Ascending aorta (tissue), 2 donors: ENCODE results near the gene TPSG1. TPM values are rescaled to one million over a fixed set of nuclear protein-coding genes. Genes with fewer than 3 reads are reported as not detected.
A peak's percentile ranks its signal among the peaks of the same experiment; 100 is the strongest.

Experiments used
- DNase-seq, 2 donors: peaks; one replicate each; pipeline ENCODE4 v3.0.0-alpha.2; 2019; ENCODE audit warnings: low spot score in 2 of 2
- H3K27ac ChIP-seq, 2 donors: fragments of 200-600 bp; sonication (generic); one replicate each; pipeline ENCODE4 v1.5.1; 2016 to 2017; ENCODE audit warnings: mild to moderate bottlenecking in 1 of 2
- H3K27me3 ChIP-seq: fragments of 200-600 bp; sonication (generic); one replicate; pipeline ENCODE4 v1.5.1; 2017
- H3K36me3 ChIP-seq, 2 donors: fragments of 200-600 bp; sonication (generic); one replicate each; pipeline ENCODE4 v1.5.1; 2016
- H3K4me1 ChIP-seq, 2 donors: fragments of 200-600 bp; sonication (generic); one replicate each; pipeline ENCODE4 v1.5.1; 2016 to 2017; ENCODE audit warnings: mild to moderate bottlenecking in 1 of 2
- H3K4me3 ChIP-seq, 2 donors: fragments of 200-600 bp; sonication (generic); one replicate each; pipeline ENCODE4 v1.5.1; 2016 to 2017; ENCODE audit warnings: mild to moderate bottlenecking in 1 of 2
- H3K9me3 ChIP-seq, 2 donors: fragments of 200-600 bp; sonication (generic); one replicate each; pipeline ENCODE4 v1.5.1; 2016
- CTCF ChIP-seq, 3 experiments: fragments of 200-600 bp in 2 of 3; fragments of 450-650 bp in 1 of 3; sonication (generic) in 2 of 3; IDR thresholded peaks; one replicate each; pipeline ENCODE4 v1.5.1; 2016 to 2019; ENCODE audit warnings: antibody characterized with exemption in 3 of 3, mild to moderate bottlenecking in 1 of 3, moderate library complexity in 1 of 3
- intact Hi-C: fragments of 100-400 bp; cut with DNase I; formaldehyde crosslinking; loops from one replicate; pipeline ENCODE4 v1.15.1; 2023
- total RNA-seq: library from RNA; depleted of rRNA; stranded (reverse); fragments of >200 nt; gene quantifications from one replicate; pipeline ENCODE4 v1.1.0, GENCODE V29; 2016

Gene TPSG1
- total RNA-seq, 1 donor from 2014 or later = not detected

GRCh38 chr16:1182950-1183907 lies 41.8 kb downstream of the TPSG1 start:
- Histone ChIP-seq H3K9me3 (no peaks in the 10 kb centered on the region), H3K27ac (peak overlapping the region; percentile 68 to 91), H3K36me3 (no peaks in the 10 kb centered on the region), H3K4me3 (peak overlapping the region in 1 of 2 donors; percentile 35), H3K27me3 (no peaks in the 10 kb centered on the region), H3K4me1 (peaks cover 19 to 32% of the 10 kb centered on the region in 2 donors)
- intact Hi-C loops = loop anchor here (2.0 to 5.0 kb wide), 2 partner anchors 24 to 211 kb away; partner anchors contain the start of gene LMF1
- DNase-seq = no peak
- TF ChIP-seq CTCF (IDR thresholded peaks at IDR 0.05) = no peak

GRCh38 chr16:1182316-1182671 lies 42.8 kb downstream of the TPSG1 start:
- peaks cover 19 to 32% of the 10 kb centered on the region in 2 donors for H3K4me1 ChIP-seq
- peak overlapping the region; percentile 83 to 91 for H3K27ac ChIP-seq
- no peaks in the 10 kb centered on the region for H3K27me3 ChIP-seq
- H3K9me3 ChIP-seq = no peaks in the 10 kb centered on the region
- H3K4me3 ChIP-seq = peak overlapping the region; percentile 6 to 35
- DNase-seq = peak; percentile 70 to 92
- no peak for TF ChIP-seq CTCF (IDR thresholded peaks at IDR 0.05)
- no peaks in the 10 kb centered on the region for H3K36me3 ChIP-seq
- intact Hi-C loops = loop anchor here (2.0 to 5.0 kb wide), 2 partner anchors 23 to 210 kb away; partner anchors contain the start of gene LMF1

- H3K4me1 ChIP-seq = peaks cover 19 to 32% of the 10 kb centered on the region in 2 donors
- H3K36me3 ChIP-seq = no peaks in the 10 kb centered on the region
- no peaks in the 10 kb centered on the region for H3K9me3 ChIP-seq
- peak overlapping the region; percentile 6 to 35 for H3K4me3 ChIP-seq
- DNase-seq = no peak
- no peak for TF ChIP-seq CTCF (IDR thresholded peaks at IDR 0.05)
- intact Hi-C loops = loop anchor here (1.0 to 5.0 kb wide), 3 partner anchors 23 to 209 kb away; partner anchors contain the start of genes C1QTNF8 and LMF1
- no peaks in the 10 kb centered on the region for H3K27me3 ChIP-seq
- H3K27ac ChIP-seq = peak overlapping the region; percentile 83 to 91
Observed at GRCh38 chr16:1181404-1182315, 43.4 kb downstream of the TPSG1 start.

- Histone ChIP-seq H3K27me3 (no peaks in the 10 kb centered on the region), H3K27ac (peak overlapping the region; percentile 83 to 91), H3K4me3 (peak overlapping the region in 1 of 2 donors; percentile 35), H3K4me1 (peaks cover 19 to 32% of the 10 kb centered on the region in 2 donors), H3K36me3 (no peaks in the 10 kb centered on the region), H3K9me3 (no peaks in the 10 kb centered on the region)
- DNase-seq = peak; percentile 53 to 86
- no peak for TF ChIP-seq CTCF (IDR thresholded peaks at IDR 0.05)
- intact Hi-C loops = loop anchor here (1.0 to 5.0 kb wide), 2 partner anchors 84 to 208 kb away; partner anchors contain the start of genes C1QTNF8 and LMF1
Observed at GRCh38 chr16:1180549-1181403, 44.3 kb downstream of the TPSG1 start.
